HG03442 (cell line): ENCODE data around the gene MITF.

ENCODE experiments used
- ATAC-seq: cut with Tn5 transposase; IDR thresholded peaks from one replicate; pipeline ENCODE4 v1.9.1; 2021; ENCODE audit warnings: mild to moderate bottlenecking, moderate library complexity; ENCODE audit not compliant: unreplicated experiment

The MITF gene

DNA sequence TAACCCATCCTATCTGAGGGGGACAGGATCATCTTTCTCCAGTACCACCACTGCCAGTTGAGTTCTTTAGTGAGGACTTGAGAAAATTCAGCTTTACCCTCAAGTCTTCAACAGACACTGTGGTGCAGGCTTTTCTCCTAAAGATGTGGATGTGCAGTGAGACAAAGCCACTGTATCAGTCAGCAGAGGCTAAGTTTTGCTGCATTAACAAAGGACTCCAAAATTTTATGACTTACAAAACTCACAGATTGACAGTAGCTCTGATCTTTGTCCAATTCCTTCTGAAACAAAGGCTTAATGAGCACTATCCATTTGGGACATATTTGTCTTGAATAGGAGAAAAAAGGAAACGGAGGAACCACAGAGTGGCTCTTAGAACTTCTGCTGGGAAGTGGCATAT lies 87.9 kb downstream of the MITF start:
- ATAC-seq = no peak

DNA sequence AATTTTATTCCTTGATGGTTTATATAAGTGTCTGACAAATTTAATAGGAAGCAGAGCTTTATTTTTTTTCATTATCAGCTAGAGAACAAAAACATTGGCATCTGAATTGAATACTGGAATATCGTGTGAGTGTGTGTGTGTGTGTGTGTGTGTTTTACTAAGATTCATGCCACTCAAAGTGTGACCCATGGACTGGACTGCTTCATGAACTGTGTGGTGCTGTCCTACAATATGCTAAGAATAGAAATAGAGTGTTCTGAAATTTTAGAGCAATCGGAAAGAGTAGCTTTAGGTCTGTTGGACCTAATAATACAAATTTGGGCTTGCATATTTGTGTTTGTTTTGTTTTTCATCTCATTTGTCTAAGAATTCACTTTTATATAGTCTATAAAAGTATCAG lies 89.6 kb downstream of the MITF start:
- ATAC-seq = no peak

DNA sequence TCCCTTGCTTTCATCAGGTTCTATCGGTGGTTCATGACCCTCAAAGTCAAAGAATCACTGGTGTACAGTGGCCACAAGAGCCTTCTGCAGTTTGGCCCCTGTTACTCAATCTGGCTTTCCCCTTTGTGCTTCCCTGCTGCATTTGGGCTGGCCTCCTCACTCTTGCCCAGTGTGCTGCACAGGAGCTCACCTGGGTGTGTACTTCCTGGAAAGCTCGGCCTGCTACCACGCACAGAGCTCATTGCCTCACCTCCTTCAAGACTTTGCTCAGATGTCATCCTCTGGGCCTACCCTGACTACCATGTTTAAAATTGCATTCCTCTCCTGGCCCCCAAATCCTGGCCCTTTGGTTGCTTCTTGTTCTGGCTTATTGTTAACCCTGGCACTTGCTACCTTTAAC lies 90.9 kb downstream of the MITF start:
- no peak for ATAC-seq

DNA sequence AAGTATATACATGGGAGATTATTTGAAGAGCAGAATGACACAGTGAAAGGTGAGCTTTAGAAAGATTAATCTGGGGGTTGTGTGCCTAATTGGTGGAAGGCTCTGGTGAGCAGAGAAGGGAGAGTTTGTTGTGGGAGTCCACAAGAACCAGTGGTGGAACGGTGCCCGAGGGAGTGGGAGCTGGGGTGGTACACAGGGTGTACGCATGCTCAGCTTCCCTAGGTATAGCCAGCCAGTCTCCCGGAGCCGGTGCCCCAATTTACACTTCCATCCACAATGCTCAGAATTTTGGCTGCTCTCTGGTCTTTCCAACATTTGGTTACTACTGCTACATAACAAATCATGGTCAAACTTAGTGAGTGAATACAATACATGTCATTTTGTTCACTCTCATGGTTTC lies 92.5 kb downstream of the MITF start:
- ATAC-seq = no peak

DNA sequence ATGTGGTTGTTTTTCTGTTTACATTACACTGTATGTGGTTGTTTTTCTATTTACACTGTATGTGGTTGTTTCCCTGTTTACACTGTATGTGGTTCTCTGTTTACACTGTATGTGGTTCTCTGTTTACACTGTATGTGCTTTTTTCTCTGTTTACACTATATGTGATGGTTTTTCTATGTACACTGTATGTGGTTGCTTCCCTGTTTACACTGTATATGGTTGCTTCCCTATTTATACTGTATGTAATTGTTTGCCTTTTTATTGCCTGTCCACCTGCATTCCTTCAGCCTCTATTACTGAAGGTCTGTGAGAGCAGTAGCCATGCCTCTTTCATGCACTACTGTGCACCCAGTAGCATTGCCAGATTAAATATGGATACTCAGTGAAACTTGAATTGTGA lies 94.3 kb downstream of the MITF start:
- no peak for ATAC-seq

DNA sequence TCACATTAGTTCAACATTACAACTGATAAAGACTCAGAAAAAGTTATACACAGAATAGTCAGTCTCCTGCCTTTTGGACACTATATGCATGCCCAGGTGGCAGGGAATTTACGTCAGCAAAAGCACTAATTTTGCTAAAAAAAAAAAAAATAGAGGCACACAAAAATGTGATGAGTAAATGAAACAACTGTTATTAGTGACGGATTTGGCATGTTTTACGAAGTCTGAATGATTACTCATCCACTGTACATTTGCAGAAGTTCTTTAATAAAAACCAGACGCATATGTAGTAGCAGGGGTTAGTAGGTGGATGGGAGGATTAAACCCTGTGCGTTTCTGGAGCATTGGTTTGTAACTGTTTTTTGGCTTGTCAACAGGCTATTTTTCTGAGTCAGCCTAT lies 99.0 kb downstream of the MITF start:
- ATAC-seq = no peak

DNA sequence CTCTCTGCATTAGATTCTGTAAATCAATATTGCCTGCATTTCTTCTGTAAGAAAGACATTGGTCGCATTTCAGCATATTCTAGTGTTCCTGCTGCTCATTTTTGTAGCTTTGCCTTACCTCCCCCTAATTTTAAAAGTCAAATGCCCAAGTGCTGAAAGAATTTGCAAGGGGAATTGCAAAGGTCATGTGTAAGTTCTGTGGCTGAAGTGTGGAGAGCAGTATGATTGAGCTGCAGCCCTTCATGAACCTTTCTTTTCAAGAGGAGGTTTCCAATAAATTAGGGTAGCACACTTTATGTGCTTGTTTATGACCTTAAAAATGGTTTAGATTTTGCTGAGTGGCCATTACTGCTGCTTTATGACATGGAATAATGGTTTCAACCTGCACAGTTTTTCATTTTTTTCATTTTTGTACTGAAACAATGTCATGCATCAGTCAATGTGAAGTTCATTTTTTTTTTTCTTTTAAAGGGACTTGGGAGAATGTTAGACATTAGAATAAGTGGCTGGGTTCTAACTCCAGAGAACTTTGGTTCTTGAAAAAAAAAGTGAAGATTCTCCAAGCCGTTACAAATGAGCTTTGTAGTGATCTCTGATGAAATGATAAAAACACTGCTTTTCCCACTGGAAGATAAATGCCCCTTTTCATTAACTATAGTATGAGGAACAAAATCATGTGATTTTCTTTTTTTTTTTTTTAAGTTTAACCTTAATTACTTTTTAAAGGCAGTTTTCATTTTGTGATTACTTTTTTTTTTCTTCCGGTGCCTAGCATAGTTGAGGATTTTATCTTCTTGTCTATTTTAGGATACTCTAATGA lies 99.6 kb downstream of the MITF start:
- ATAC-seq = no peak

DNA sequence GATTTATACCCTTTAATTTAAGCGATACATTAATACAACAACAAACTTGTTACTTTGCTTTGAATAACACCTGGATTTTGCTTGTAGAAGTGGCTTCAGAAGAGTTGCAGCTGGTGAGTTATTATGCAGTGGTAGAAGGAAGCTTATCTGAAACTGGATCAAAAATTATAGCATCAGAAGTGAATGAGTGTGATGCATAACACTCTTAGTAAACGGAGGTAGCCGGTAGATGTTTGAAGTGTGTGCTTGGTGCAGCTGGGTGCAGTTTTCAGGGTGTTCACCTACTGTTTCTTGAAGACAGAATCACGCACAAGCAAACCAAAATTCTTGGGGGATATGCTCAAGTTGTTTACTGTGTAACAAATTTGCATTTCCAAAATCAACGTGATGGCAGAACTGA lies 103.1 kb downstream of the MITF start:
- ATAC-seq = no peak

DNA sequence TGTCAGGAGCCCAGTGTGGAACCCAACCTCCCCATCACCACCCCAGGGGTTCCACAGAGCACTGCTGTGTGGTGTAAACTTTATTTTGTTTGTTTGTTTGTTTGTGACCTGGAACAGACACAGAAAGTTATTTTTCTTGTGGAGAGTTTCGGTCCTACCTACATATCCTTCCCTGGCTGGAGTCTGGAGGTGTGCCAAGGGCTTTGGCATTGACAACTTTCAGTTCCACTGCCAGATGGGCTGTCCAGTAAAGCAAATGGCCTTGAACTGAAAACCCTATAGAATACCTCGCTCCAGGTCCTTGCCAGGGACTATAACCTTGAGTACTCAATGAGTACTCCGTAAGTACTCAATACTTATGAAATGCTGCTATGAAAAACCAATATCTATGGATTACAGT lies 103.5 kb downstream of the MITF start:
- no peak for ATAC-seq

DNA sequence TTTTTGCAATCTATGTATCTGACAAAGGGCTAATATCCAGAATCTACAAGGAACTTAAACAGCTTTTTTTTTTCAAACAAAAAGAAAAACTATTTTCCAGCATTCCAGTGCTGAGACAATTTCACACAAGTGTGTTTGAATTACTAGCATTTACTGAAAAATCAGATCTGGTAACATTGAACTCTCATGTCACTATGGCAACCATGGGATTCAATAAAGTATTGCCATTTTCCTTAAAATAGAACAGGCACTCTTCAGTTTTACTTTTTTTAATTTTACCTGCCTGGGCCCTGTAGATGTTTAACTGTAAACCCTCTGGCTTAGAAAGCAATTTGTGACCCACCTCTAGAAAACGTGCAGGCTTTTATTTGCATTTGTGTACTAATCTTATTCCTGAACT lies 105.4 kb downstream of the MITF start:
- ATAC-seq = no peak

DNA sequence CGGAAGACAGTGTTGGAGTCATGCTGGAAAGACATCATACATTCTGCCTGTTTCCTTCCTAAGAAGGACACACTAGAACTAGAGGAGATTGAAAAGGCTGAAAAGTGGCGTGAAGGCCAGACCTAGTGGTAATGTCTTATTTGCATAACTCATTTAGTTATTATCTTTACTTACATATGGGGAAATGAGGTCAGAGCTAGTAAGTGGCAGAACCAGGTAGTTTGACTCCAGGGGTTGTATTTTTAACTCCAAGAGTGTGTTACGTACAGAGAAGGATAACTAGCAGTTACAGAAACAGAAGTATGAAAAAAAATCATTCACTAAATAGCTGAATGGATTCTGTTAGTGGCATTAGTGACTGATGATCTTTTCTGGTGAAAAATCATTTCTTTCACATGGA lies 108.0 kb downstream of the MITF start:
- no peak for ATAC-seq

DNA sequence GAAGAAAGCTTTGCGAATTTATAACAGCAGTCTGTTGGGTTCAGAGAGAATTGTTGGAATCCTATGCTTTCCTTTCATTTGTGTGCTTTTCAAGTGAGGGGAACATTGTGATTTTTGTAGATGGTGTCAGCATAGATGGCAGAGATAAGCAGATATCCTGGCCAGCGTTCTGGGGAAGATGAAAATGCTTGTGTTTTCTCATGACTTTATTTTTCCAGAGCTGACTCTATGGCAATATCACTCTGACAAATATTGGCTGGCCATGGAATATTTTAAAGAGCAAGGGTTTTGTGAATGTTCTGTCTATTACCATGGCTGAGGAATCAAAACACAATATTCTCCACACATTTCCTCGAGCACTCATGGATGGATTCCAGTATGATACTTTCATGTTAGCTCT lies 108.8 kb downstream of the MITF start:
- ATAC-seq = no peak

DNA sequence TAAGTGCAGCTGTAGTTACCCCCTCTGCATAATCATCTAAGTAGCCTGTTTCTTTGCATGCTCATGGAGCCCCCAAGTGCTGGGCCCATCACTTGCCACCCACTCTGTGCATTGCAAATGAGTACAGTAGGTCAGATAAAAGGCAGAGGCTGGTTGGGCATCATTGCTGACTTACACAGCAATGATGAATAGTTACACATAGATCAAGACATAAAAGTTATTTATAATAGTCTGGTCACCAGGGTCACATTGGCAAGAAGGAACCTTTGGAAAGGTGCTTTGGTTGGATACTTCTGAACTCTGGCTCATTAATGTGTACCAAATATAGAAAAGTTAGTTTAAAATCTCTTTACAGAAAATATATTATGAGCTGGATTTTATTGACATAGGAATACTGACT lies 111.6 kb downstream of the MITF start:
- no peak for ATAC-seq

DNA sequence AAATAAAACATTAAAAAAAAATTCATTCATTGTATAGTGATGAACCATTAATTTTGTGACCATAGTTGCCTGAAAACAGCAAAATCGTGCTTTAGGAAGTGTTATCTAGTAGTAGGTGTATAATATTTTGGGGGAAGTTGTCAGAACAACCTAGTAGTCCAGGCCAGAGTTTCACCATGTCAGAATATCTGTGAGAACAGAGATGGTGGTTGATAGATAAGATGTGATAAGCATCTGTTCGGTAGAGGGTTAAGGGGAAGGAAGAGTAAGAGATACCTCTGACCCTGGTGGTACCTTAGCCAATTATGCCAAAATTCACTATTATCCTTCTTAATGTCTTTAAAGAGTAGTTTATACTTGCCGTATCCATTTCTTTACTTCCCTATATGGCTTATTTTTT lies 113.8 kb downstream of the MITF start:
- ATAC-seq = no peak

DNA sequence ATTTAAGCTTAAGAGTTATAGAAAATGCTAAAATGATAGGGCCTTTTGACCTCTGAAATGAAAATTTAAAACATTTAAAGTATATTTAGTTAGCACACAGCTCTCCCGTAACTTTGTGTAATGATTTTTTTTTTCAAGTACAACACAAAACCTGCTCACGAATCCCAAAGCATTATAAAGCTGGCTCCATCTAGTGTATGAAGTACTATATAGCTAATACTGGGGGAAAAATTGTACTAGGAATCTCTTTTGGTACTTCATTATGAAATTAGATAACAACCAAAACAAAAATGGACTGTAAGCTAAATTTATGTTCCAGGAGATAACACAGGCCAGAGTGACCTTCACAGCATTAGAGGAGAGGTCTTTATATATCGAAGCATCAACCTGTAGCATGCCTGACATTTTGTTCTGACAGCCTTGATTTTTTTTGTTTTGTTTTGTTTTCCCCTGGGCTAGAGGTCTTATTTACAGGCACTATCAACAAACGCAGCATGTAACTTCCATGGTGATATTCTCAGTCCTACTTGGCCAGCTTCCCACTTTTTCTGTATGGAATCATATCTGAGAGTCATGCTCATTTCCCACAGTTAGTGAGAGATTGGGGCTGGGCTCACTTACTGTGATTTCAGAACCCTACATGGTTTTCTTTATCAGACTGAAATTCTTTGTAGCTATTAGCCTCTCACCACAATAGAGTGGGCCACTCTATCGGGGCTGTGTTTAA lies 116.3 kb downstream of the MITF start:
- ATAC-seq = no peak

DNA sequence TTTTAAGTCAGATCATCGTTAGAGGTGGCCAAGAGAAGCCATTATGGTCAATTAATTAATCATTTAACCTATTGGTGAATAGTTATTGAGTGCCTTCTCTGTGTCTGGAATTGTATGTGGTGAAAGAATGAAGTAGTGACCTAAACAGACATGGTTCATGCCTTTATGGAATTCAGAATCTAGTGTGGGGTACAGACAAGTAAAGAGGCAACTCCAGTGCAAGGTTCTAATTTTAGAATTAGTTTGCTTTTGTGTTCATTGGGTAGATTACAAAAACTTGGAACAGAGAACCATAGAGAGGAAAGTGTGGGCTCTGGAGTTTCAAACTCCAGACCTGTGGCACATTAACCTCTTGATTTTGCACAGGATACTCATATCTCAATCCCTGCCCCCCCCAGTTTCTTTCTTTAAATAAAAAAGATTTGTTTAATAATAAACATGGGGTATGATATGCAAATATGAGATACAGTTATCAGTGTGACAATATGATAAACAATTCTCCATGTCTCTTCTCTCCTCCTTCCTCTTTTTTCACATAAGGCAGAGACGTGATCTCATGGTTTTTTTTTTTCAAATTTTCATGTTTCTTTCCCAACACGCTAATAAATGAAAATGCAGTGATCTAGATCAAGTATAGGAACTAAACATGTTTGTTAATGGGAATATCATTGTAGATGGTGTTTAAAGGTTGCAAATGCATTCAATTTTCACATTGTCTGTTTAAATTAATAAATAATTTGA lies 117.9 kb downstream of the MITF start:
- ATAC-seq = no peak

DNA sequence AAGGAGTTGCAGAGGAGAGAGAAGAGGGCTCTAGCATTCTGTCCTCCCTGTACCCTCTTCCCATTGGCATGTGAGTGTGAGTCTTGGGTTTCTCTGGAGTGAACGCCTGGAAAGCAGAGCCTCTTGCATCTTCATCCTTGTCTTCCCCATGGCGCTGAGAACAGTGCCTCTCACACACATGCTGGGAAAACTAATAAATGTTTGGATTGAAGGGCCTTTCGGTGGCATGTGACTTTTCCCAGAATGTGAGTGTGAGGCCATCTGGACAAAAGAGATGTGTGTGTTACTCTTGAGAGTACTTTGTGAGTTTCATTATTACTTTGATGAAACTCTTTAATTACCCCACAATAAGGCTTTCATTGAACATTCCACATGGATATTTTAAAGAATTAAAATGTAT lies 122.3 kb downstream of the MITF start:
- no peak for ATAC-seq

DNA sequence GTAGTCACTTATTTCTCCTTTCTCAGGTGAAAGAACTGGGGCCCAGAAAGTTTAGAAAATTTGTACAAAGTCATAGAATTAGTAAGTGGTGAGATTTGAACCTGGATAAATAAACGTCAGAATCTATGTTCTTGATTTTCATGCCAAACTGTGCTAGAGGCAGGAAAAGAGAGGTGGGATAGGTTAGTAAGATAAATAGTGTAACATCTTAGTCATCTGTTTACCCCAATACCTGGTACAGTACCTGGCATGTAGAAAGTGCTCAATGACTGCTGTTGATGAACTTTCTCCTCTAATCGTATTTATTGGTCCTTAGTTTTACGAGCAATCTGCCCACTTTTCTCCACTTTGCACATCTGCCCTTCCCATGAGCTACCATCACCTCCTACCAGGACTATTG lies 124.9 kb downstream of the MITF start:
- no peak for ATAC-seq

DNA sequence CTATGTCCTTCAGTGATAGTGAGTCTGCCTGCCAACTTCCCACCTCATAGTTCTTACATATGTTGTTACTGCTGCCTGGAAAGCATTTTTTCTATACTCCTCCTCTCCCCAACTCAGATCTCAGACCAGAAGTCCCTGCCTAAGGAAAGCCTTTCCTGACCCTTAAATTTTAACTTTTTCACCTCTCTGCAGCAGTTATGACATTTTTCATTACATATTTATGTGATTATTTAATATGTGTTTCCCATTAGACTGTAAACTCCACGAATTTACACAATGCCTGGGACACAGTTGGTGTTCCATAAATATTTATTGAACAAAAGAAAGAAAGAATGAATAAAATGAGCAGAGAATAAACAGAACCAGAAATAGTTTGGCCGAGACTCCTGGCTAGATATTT lies 125.5 kb downstream of the MITF start:
- ATAC-seq = no peak

DNA sequence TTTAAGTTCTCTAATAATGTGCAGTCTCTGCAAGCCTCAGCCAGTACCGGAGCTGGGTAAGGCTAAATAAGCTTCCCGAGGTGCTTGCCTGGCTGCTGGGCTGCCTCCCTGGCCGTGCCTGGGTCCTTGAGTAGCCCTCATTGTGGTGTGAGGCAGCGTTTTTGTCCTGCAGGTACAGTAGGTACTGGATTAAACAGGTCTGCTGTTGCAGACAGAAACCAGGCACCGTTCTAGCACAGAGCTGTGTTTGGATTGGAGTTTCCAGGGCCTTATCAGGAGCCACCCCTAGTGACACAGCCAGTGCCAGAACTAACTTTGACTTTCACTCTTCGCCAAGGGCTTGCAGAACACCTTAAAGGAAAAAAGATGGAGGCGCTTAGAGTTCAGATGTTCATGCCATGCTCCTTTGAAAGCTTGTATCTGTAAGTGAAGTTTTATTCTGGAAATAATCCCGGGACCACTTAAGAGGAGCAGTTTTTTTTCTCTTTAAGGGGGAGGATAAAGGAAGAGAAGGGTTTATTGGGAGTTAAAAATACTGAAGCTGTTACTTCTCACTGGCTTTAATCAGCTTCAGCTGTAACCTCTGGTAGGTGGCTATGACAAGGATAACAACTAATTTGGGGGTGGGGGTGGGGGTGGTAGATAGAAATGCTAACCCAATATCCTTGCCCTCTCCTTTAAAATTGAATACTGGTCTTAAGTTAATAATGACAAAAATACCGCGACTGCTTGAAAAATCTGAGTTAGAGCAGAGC lies 126.8 kb downstream of the MITF start:
- no peak for ATAC-seq
